Measurements from ENCODE around the gene GPHA2.
A peak's percentile ranks its signal among the peaks of the same experiment; 100 is the strongest.

Gene GPHA2

GRCh38 chr11:64929625-64930024 is 6.1 kb downstream of the GPHA2 start:
- DNase-seq, result no peak

GRCh38 chr11:64928957-64929356 is 6.7 kb downstream of the GPHA2 start:
- no peak for DNase-seq

GRCh38 chr11:64926689-64927088 is 9.0 kb downstream of the GPHA2 start:
- DNase-seq, result no peak

- no peak for DNase-seq
Measured at GRCh38 chr11:64925536-64926436, 9.9 kb downstream of the GPHA2 start.

- DNase-seq, result no peak
Measured at GRCh38 chr11:64924910-64925284, 10.8 kb downstream of the GPHA2 start.

- peak; percentile 92 for DNase-seq
Measured at GRCh38 chr11:64923944-64924909, 11.5 kb downstream of the GPHA2 start, which contains the start of gene PPP2R5B. PPP2R5B (plus strand) TSS chr11:64924689; CDS start chr11:64925735, 1,046 bp downstream.

GRCh38 chr11:64923151-64923661 is 12.5 kb downstream of the GPHA2 start:
- no peak for DNase-seq

GRCh38 chr11:64921384-64921783 is 14.3 kb downstream of the GPHA2 start:
- DNase-seq, result no peak

GRCh38 chr11:64920124-64920523 is 15.6 kb downstream of the GPHA2 start:
- DNase-seq, result no peak

GRCh38 chr11:64919627-64920026 is 16.1 kb downstream of the GPHA2 start:
- no peak for DNase-seq

GRCh38 chr11:64918017-64918416 is 17.7 kb downstream of the GPHA2 start:
- no peak for DNase-seq

- DNase-seq, result no peak
Measured at GRCh38 chr11:64917663-64917995, 18.1 kb downstream of the GPHA2 start.

- DNase-seq, result peak; percentile 99
Measured at GRCh38 chr11:64916775-64917662, 18.7 kb downstream of the GPHA2 start, which contains the start of gene ATG2A. ATG2A (minus strand) TSS chr11:64917209; CDS start chr11:64917135, 74 bp downstream.

- DNase-seq, result peak; percentile 67
Measured at GRCh38 chr11:64916040-64916774, 19.5 kb downstream of the GPHA2 start.

- DNase-seq, result no peak
Measured at GRCh38 chr11:64915376-64915887, 20.3 kb downstream of the GPHA2 start.

- no peak for DNase-seq
Measured at GRCh38 chr11:64914123-64914522, 21.6 kb downstream of the GPHA2 start.

GRCh38 chr11:64913171-64913727 is 22.4 kb downstream of the GPHA2 start:
- DNase-seq, result no peak

- DNase-seq, result no peak
Measured at GRCh38 chr11:64911689-64912088, 24.0 kb downstream of the GPHA2 start.

GRCh38 chr11:64911142-64911541 is 24.6 kb downstream of the GPHA2 start:
- no peak for DNase-seq

- DNase-seq, result no peak
Measured at GRCh38 chr11:64910451-64911093, 25.1 kb downstream of the GPHA2 start.

All from CD4-positive, alpha-beta T cell treated with Interleukin-10 for 1 hour (primary cell).